Transverse colon (tissue), 4 donors: ENCODE measurements around the gene DMRTB1. TPM values are rescaled to one million over a fixed set of nuclear protein-coding genes. Genes with fewer than 3 reads are reported as not detected.

Experiments used
- DNase-seq: peaks from one replicate; pipeline ENCODE4 v3.0.0-alpha.2; 2019
- H3K27ac ChIP-seq, 4 donors: fragments of 200-600 bp; sonication (generic); 2 replicates each; pipeline ENCODE4 v1.5.1; 2016 to 2018; ENCODE audit warnings: inconsistent platforms in 4 of 4
- H3K27me3 ChIP-seq: fragments of 200-600 bp; sonication (generic); 2 replicates; pipeline ENCODE4 v1.5.1; 2017; ENCODE audit warnings: inconsistent platforms
- H3K36me3 ChIP-seq, 4 donors: fragments of 200-600 bp; sonication (generic); 2 replicates each; pipeline ENCODE4 v1.5.1; 2017 to 2019; ENCODE audit warnings: inconsistent platforms in 4 of 4
- H3K4me1 ChIP-seq, 4 donors: fragments of 200-600 bp; sonication (generic); 2 replicates each; pipeline ENCODE4 v1.5.1; 2017 to 2020; ENCODE audit warnings: inconsistent platforms in 4 of 4
- H3K4me3 ChIP-seq, 4 donors: fragments of 200-600 bp; sonication (generic); 1 replicate in 1 of 4; 2 replicates in 3 of 4; pipeline versions ENCODE4 v1.5.1 to v1.6.1; 2017 to 2019; ENCODE audit warnings: inconsistent platforms in 4 of 4
- H3K9me3 ChIP-seq, 2 donors: fragments of 200-600 bp; sonication (generic); 2 replicates each; pipeline ENCODE4 v1.5.1; 2017 to 2019; ENCODE audit warnings: inconsistent platforms in 2 of 2
- CTCF ChIP-seq, 5 experiments: fragments of 200-600 bp in 3 of 5; fragments of 450-650 bp in 2 of 5; sonication (generic) in 3 of 5; IDR thresholded peaks; 1 replicate in 2 of 5; 2 replicates in 3 of 5; pipeline ENCODE4 v1.5.1; 2016 to 2017; ENCODE audit warnings: antibody characterized with exemption in 5 of 5, inconsistent platforms in 3 of 5, mild to moderate bottlenecking in 2 of 5, moderate library complexity in 1 of 5
- EP300 ChIP-seq: sonication (generic); formaldehyde crosslinking; IDR thresholded peaks from one replicate; pipeline ENCODE4 v1.6.1; 2017; ENCODE audit warnings: antibody characterized with exemption, low read depth
- POLR2A ChIP-seq: fragments of 450-650 bp; IDR thresholded peaks from one replicate; pipeline ENCODE4 v1.6.1; 2016; ENCODE audit warnings: antibody characterized with exemption, mild to moderate bottlenecking, moderate library complexity
- POLR2AphosphoS5 ChIP-seq, 3 donors: sonication (generic); formaldehyde crosslinking; IDR thresholded peaks; one replicate each; pipeline ENCODE4 v1.6.1; 2016; ENCODE audit warnings: antibody characterized with exemption in 3 of 3
- WGBS, 2 donors: methylation state at CpG; one replicate each; pipeline ENCODE4 v1.1.5; 2018; ENCODE audit warnings: low coverage in 1 of 2; 5-methylcytosine and 5-hydroxymethylcytosine counted together
- in situ Hi-C, 4 donors: fragments of 200-750 bp; cut with MboI; loops; one replicate each; pipeline versions ENCODE4 v1.15.0 to v1.15.1; 2017; ENCODE audit warnings: low sequenced_read_pairs in 3 of 4, low pct_ligation_motif_present in 1 of 4, low pct_unique_long_range_greater_than_20kb in 1 of 4
- intact Hi-C: fragments of 100-400 bp; cut with DNase I; formaldehyde crosslinking; loops from one replicate; pipeline ENCODE4 v1.15.1; 2023; ENCODE audit warnings: low total_unique reads
- total RNA-seq, 4 donors: library from RNA; depleted of rRNA; stranded (reverse); fragments of >200 nt; gene quantifications; one replicate each; pipeline ENCODE4 v1.1.0, GENCODE V29; 2016

DMRTB1 gene
- total RNA-seq, 4 donors from 2014 or later: not detected

- no peak overlapping the region for H3K27ac ChIP-seq
- H3K4me3 ChIP-seq: no peak overlapping the region
- TF ChIP-seq CTCF (IDR thresholded peaks at IDR 0.05): no peak
- no peak for TF ChIP-seq POLR2AphosphoS5 (IDR thresholded peaks at IDR 0.05)
- no peak for TF ChIP-seq EP300
- TF ChIP-seq POLR2A: no peak
- WGBS, 2 donors: 78 to 84% methylated on average over 2 of the region's 2 CpGs
- DNase-seq: no peak
- no peaks in the 10 kb centered on the region for H3K4me1 ChIP-seq
- no peaks in the 10 kb centered on the region for H3K36me3 ChIP-seq
- in situ Hi-C loops: no loop called here
- intact Hi-C loops: no loop called here
- H3K27me3 ChIP-seq: peaks cover 49% of the 10 kb centered on the region
- H3K9me3 ChIP-seq: peaks cover 0 to 5% of the 10 kb centered on the region in 2 donors
Observed at GRCh38 chr1:53420341-53420740, 38.9 kb upstream of the DMRTB1 start.

GRCh38 chr1:53421208-53421607, 38.0 kb upstream of the DMRTB1 start:
- Histone ChIP-seq H3K27me3 (peaks cover 49% of the 10 kb centered on the region), H3K36me3 (no peaks in the 10 kb centered on the region), H3K27ac (no peak overlapping the region), H3K4me1 (no peaks in the 10 kb centered on the region), H3K9me3 (peaks cover 0 to 5% of the 10 kb centered on the region in 2 donors), H3K4me3 (no peak overlapping the region)
- intact Hi-C loops (no loop called here), in situ Hi-C loops (no loop called here)
- DNase-seq: no peak
- no peak for TF ChIP-seq CTCF (IDR thresholded peaks at IDR 0.05)
- TF ChIP-seq POLR2A: no peak
- no peak for TF ChIP-seq EP300
- no peak for TF ChIP-seq POLR2AphosphoS5 (IDR thresholded peaks at IDR 0.05)
- WGBS, 2 donors: 75% methylated on average over 1 of the region's 1 CpG; no CpG with 5 or more reads in 1 of the 2 donors

GRCh38 chr1:53430261-53430660, 28.9 kb upstream of the DMRTB1 start:
- no peaks in the 10 kb centered on the region for H3K27me3 ChIP-seq
- H3K27ac ChIP-seq: no peak overlapping the region
- no peaks in the 10 kb centered on the region for H3K36me3 ChIP-seq
- H3K4me1 ChIP-seq: no peaks in the 10 kb centered on the region
- no peaks in the 10 kb centered on the region for H3K9me3 ChIP-seq
- WGBS, 2 donors: 60 to 62% methylated on average over 5 of the region's 5 CpGs
- intact Hi-C loops (no loop called here), in situ Hi-C loops (no loop called here)
- no peak for DNase-seq
- no peak for TF ChIP-seq EP300
- TF ChIP-seq CTCF (IDR thresholded peaks at IDR 0.05): no peak
- TF ChIP-seq POLR2AphosphoS5 (IDR thresholded peaks at IDR 0.05): no peak
- no peak for TF ChIP-seq POLR2A
- H3K4me3 ChIP-seq: no peak overlapping the region

GRCh38 chr1:53430779-53431178, 28.4 kb upstream of the DMRTB1 start:
- no peaks in the 10 kb centered on the region for H3K27me3 ChIP-seq
- no peaks in the 10 kb centered on the region for H3K36me3 ChIP-seq
- intact Hi-C loops (no loop called here), in situ Hi-C loops (no loop called here)
- no peak for DNase-seq
- no peak overlapping the region for H3K27ac ChIP-seq
- no peak overlapping the region for H3K4me3 ChIP-seq
- TF ChIP-seq POLR2A: no peak
- TF ChIP-seq POLR2AphosphoS5 (IDR thresholded peaks at IDR 0.05): no peak
- TF ChIP-seq EP300: no peak
- TF ChIP-seq CTCF (IDR thresholded peaks at IDR 0.05): no peak
- no peaks in the 10 kb centered on the region for H3K4me1 ChIP-seq
- no peaks in the 10 kb centered on the region for H3K9me3 ChIP-seq
